HCT116 (cell line): Measurements from ENCODE around the gene GNAO1. TPM values are rescaled to one million over a fixed set of nuclear protein-coding genes. Genes with fewer than 3 reads are reported as not detected.

Source experiments
- ATAC-seq: fragments of 200-7000 bp; cut with Tn5 transposase; 2 replicates; pipeline ENCODE4 v1.9.1; 2020; ENCODE audit warnings: mild to moderate bottlenecking, moderate library complexity
- BruUV-seq: library from RNA; stranded (reverse); fragments of 400-500 nt; replicated peaks from 2 replicates; lab custom pipeline; 2021; lab: Mats Ljungman, UMichigan
- CTCF ChIA-PET: fragments of 300-600 bp; sonication (Branson Sonifier 250); formaldehyde crosslinking; loops from one replicate; lab custom pipeline; 2021; ENCODE audit warnings: antibody characterized with exemption; lab: Charles Lee
- POLR2A ChIA-PET: fragments of 300-600, 350-600 bp; sonication (Branson Sonifier 250); formaldehyde crosslinking; loops from one replicate; lab custom pipeline; 2021; ENCODE audit warnings: antibody characterized with exemption; lab: Charles Lee
- RAD21 ChIA-PET, 2 experiments: fragments of 300-600 bp; sonication (Branson Sonifier 250); formaldehyde crosslinking; loops; one replicate each; lab custom pipeline; 2023; ENCODE audit warnings: low total read pairs in 2 of 2; ENCODE audit not compliant: uncharacterized antibody in 2 of 2, unreplicated experiment in 2 of 2, low non-redundant PET in 1 of 2; lab: Charles Lee
- DNase-seq: peaks from one replicate; pipeline ENCODE4 v3.0.0-alpha.2; 2010; ENCODE audit warnings: low read depth, low spot score
- H2AFZ ChIP-seq: fragments of 200-600 bp; shearing (Covaris generic), sonication (generic); 2 replicates; pipeline ENCODE4 v1.6.1; 2017; ENCODE audit warnings: low read depth, mixed run types, mixed read lengths, antibody characterized with exemption, low read length; ENCODE audit not compliant: poor library complexity, severe bottlenecking
- H3K27ac ChIP-seq: 2 replicates; pipeline ENCODE4 v1.5.1; 2012; ENCODE audit warnings: low read depth, low read length
- H3K27me3 ChIP-seq: fragments of 200-600 bp; sonication (generic); 2 replicates; pipeline ENCODE4 v1.6.1; 2016; ENCODE audit warnings: mixed run types, low read length, mixed read lengths; ENCODE audit not compliant: insufficient read depth
- H3K36me3 ChIP-seq, 2 experiments: fragments of 200-500 bp in 1 of 2; fragments of 200-600 bp in 1 of 2; sonication (Bioruptor generic) in 1 of 2; sonication (generic) in 1 of 2; 2 replicates each; pipeline versions ENCODE4 v1.5.1 to v1.6.1; 2014 to 2016; ENCODE audit warnings: low read length in 2 of 2, inconsistent platforms in 1 of 2, mixed read lengths in 1 of 2, mixed run types in 1 of 2; ENCODE audit not compliant: insufficient read depth in 2 of 2, control insufficient read depth in 1 of 2
- H3K4me1 ChIP-seq, 2 experiments: fragments of 200-600 bp in 1 of 2; sonication (generic) in 1 of 2; 2 replicates each; pipeline versions ENCODE4 v1.5.1 to v1.6.1; 2012 to 2017; ENCODE audit warnings: low read length in 2 of 2, inconsistent platforms in 1 of 2, mild to moderate bottlenecking in 1 of 2, mixed read lengths in 1 of 2, mixed run types in 1 of 2, moderate library complexity in 1 of 2; ENCODE audit not compliant: insufficient read depth in 2 of 2, control insufficient read depth in 1 of 2
- H3K4me2 ChIP-seq: fragments of 200-600 bp; sonication (generic); 2 replicates; pipeline ENCODE4 v1.6.1; 2017; ENCODE audit warnings: mixed run types, low read length, mixed read lengths
- H3K4me3 ChIP-seq, 2 experiments: fragments of 200-600 bp in 1 of 2; sonication (generic) in 1 of 2; replicated peaks in 1 of 2; 2 replicates each; pipeline ENCODE4 v1.5.1; 2011 to 2016; ENCODE audit warnings: low read length in 2 of 2, control low read depth in 1 of 2, low read depth in 1 of 2, mild to moderate bottlenecking in 1 of 2, mixed read lengths in 1 of 2, mixed run types in 1 of 2
- H3K79me2 ChIP-seq: fragments of 200-600 bp; sonication (generic); 2 replicates; pipeline ENCODE4 v1.6.1; 2017; ENCODE audit warnings: mild to moderate bottlenecking, mixed run types, low read length, moderate library complexity, mixed read lengths; ENCODE audit not compliant: insufficient read depth
- H3K9ac ChIP-seq: fragments of 200-600 bp; sonication (generic); 2 replicates; pipeline ENCODE4 v1.6.1; 2016; ENCODE audit warnings: low read length, mixed read lengths
- H3K9me2 ChIP-seq: fragments of 200-600 bp; sonication (generic), shearing (Covaris generic); 2 replicates; pipeline ENCODE4 v1.6.1; 2017; ENCODE audit warnings: mixed run types, mild to moderate bottlenecking, moderate library complexity; ENCODE audit not compliant: insufficient read depth
- H3K9me3 ChIP-seq, 2 experiments: fragments of 200-500 bp in 1 of 2; fragments of 200-600 bp in 1 of 2; sonication (Bioruptor generic) in 1 of 2; sonication (generic) in 1 of 2; 2 replicates each; pipeline ENCODE4 v1.6.1; 2014 to 2017; ENCODE audit warnings: low read length in 2 of 2, mixed read lengths in 2 of 2, inconsistent platforms in 1 of 2, low read depth in 1 of 2, mild to moderate bottlenecking in 1 of 2, mixed run types in 1 of 2, moderate library complexity in 1 of 2; ENCODE audit not compliant: control insufficient read depth in 1 of 2, insufficient read depth in 1 of 2
- H4K20me1 ChIP-seq: fragments of 200-600 bp; sonication (generic), shearing (Covaris generic); 2 replicates; pipeline ENCODE4 v1.6.1; 2017; ENCODE audit warnings: mixed run types, mild to moderate bottlenecking, moderate library complexity; ENCODE audit not compliant: insufficient read depth
- CEBPB ChIP-seq: IDR thresholded peaks from 2 replicates; pipeline ENCODE4 v1.6.1; 2012; ENCODE audit warnings: low read depth
- CTCF ChIP-seq, 3 experiments: fragments of 200-600 bp in 1 of 3; sonication (generic) in 1 of 3; IDR thresholded peaks in 2 of 3; conservative IDR thresholded peaks in 1 of 3; 2 replicates each; pipeline ENCODE4 v1.5.1; 2012 to 2017; ENCODE audit warnings: low read depth in 2 of 3, low read length in 2 of 3, antibody characterized with exemption in 1 of 3, borderline replicate concordance in 1 of 3, control low read depth in 1 of 3, mild to moderate bottlenecking in 1 of 3, mixed read lengths in 1 of 3, mixed run types in 1 of 3, moderate library complexity in 1 of 3; ENCODE audit not compliant: insufficient read depth in 1 of 3
- EZH2 ChIP-seq: fragments of 200-600 bp; sonication (generic); IDR thresholded peaks from 2 replicates; pipeline ENCODE4 v1.6.1; 2017; ENCODE audit warnings: antibody characterized with exemption, mixed run types
- JUND ChIP-seq: IDR thresholded peaks from 2 replicates; pipeline ENCODE4 v1.6.1; 2012
- POLR2AphosphoS5 ChIP-seq: IDR thresholded peaks from 2 replicates; pipeline ENCODE4 v1.6.1; 2011; ENCODE audit warnings: mild to moderate bottlenecking, low read depth, low read length, moderate library complexity
- RAD21 ChIP-seq: IDR thresholded peaks from 2 replicates; pipeline ENCODE4 v1.6.1; 2012; ENCODE audit warnings: low read depth, mild to moderate bottlenecking
- intact Hi-C: fragments of 100-400 bp; cut with micrococcal nuclease; formaldehyde crosslinking; loops from 2 replicates; pipeline ENCODE4 v1.10.0; 2022
- total RNA-seq: library from RNA; stranded (reverse); gene quantifications from one replicate; pipeline ENCODE4 v1.2.1, GENCODE V29; 2021; ENCODE audit not compliant: unreplicated experiment
- TF ChIP-seq, protein P1 (sequence below): IDR thresholded peaks from 2 replicates; pipeline ENCODE4 v1.6.1; 2012; ENCODE audit warnings: low read depth
- TF ChIP-seq, protein P2 (sequence below): IDR thresholded peaks from 2 replicates; pipeline ENCODE4 v1.6.1; 2012

The GNAO1 gene
- total RNA-seq, 1 experiment from 2014 or later = 0.12 TPM

DNA sequence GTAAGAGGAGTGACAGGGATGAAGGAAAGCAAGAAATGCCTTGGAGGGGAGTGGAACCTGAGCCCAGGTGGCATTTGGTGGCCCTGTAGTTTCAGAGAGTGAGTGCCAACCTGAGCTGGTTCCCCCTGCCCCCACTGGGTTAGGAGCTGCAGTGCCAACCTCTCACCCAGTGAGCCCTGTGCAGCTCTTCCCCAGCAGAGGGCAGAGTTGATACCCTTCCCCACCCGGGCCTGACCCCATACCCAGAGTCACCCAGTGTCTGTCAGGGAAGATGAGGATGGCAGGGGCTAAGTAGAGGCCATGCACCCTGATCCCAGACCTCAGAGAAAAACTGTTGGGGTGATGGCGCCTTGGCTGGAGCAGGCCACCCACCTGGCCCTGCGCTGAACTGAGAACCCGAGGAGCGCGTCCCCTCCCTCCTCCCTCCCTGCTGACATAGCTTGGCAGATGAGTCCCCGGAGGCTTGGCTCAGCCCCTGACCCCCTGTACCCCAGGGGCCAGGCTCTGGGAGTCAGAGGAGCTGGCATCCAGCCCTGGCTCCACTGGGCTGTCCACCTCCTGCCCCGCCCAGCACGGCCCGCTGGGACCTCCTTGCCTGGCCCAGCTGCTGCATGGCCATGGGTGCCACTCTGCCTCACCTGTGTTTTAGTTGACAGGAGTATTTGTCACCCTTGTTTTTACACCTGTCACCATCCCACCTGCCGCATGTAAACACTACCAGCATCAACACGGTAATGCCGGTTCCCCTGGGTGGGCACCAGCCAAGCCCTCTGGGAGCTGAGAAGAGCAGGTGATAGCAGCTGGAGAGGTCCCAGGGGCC lies 120.1 kb downstream of the GNAO1 start:
- no peak overlapping the region for H3K4me2 ChIP-seq
- H3K9me3 ChIP-seq = no peaks in the 10 kb centered on the region
- H3K27me3 ChIP-seq = no peaks in the 10 kb centered on the region
- H3K9me2 ChIP-seq = no peaks in the 10 kb centered on the region
- no peaks in the 10 kb centered on the region for H3K4me1 ChIP-seq
- no peaks in the 10 kb centered on the region for H3K79me2 ChIP-seq
- no TSS peak for BruUV-seq
- POLR2A ChIA-PET = no interaction called here
- no peaks in the 10 kb centered on the region for H3K36me3 ChIP-seq
- no peak overlapping the region for H3K27ac ChIP-seq
- H4K20me1 ChIP-seq = no peaks in the 10 kb centered on the region
- DNase-seq (no peak), ATAC-seq (peak; percentile 89)
- no peak overlapping the region for H2AFZ ChIP-seq
- RAD21 ChIA-PET = interaction anchor here in 1 of 2 experiments (0.6 kb wide), 1 partner anchor 13 kb away, joined by 3 read pairs; no protein-coding TSS in a partner anchor
- CTCF ChIA-PET = interaction anchor here (0.9 to 2.0 kb wide), 5 partner anchors 9 to 391 kb away, joined by 4 to 8 read pairs (median 6); no protein-coding TSS in a partner anchor
- no peak overlapping the region for H3K9ac ChIP-seq
- H3K4me3 ChIP-seq = no peak overlapping the region
- intact Hi-C loops = no loop called here
- TF ChIP-seq CEBPB (no peak), JUND (no peak), POLR2AphosphoS5 (no peak), CTCF (IDR thresholded peaks at IDR 0.05 in 2 of 3, conservative IDR thresholded peaks at IDR 0.05 in 1 of 3; ENCODE audit: borderline replicate concordance in 1 of 3, insufficient read depth in 1 of 3, low read depth in 2 of 3, low read length in 2 of 3) (peak in 2 of 3 experiments; percentile 43 to 57; a peak in 4 of 6 replicates), RAD21 (peak; percentile 24; the same call in 1 of the 2 replicates), EZH2 (no peak)
- TF ChIP-seq, protein P1, sequence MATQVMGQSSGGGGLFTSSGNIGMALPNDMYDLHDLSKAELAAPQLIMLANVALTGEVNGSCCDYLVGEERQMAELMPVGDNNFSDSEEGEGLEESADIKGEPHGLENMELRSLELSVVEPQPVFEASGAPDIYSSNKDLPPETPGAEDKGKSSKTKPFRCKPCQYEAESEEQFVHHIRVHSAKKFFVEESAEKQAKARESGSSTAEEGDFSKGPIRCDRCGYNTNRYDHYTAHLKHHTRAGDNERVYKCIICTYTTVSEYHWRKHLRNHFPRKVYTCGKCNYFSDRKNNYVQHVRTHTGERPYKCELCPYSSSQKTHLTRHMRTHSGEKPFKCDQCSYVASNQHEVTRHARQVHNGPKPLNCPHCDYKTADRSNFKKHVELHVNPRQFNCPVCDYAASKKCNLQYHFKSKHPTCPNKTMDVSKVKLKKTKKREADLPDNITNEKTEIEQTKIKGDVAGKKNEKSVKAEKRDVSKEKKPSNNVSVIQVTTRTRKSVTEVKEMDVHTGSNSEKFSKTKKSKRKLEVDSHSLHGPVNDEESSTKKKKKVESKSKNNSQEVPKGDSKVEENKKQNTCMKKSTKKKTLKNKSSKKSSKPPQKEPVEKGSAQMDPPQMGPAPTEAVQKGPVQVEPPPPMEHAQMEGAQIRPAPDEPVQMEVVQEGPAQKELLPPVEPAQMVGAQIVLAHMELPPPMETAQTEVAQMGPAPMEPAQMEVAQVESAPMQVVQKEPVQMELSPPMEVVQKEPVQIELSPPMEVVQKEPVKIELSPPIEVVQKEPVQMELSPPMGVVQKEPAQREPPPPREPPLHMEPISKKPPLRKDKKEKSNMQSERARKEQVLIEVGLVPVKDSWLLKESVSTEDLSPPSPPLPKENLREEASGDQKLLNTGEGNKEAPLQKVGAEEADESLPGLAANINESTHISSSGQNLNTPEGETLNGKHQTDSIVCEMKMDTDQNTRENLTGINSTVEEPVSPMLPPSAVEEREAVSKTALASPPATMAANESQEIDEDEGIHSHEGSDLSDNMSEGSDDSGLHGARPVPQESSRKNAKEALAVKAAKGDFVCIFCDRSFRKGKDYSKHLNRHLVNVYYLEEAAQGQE = no peak
- TF ChIP-seq, protein P2, sequence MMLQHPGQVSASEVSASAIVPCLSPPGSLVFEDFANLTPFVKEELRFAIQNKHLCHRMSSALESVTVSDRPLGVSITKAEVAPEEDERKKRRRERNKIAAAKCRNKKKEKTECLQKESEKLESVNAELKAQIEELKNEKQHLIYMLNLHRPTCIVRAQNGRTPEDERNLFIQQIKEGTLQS = no peak
- TF ChIP-seq, all 23 proteins: peak for 2
